ENCODE data around the gene PHF1. TPM values are rescaled to one million over a fixed set of nuclear protein-coding genes. Genes with fewer than 3 reads are reported as not detected.

The PHF1 gene
- total and polyA plus RNA-seq, 9 donors: 80.7 to 182 (median 123) TPM

DNA sequence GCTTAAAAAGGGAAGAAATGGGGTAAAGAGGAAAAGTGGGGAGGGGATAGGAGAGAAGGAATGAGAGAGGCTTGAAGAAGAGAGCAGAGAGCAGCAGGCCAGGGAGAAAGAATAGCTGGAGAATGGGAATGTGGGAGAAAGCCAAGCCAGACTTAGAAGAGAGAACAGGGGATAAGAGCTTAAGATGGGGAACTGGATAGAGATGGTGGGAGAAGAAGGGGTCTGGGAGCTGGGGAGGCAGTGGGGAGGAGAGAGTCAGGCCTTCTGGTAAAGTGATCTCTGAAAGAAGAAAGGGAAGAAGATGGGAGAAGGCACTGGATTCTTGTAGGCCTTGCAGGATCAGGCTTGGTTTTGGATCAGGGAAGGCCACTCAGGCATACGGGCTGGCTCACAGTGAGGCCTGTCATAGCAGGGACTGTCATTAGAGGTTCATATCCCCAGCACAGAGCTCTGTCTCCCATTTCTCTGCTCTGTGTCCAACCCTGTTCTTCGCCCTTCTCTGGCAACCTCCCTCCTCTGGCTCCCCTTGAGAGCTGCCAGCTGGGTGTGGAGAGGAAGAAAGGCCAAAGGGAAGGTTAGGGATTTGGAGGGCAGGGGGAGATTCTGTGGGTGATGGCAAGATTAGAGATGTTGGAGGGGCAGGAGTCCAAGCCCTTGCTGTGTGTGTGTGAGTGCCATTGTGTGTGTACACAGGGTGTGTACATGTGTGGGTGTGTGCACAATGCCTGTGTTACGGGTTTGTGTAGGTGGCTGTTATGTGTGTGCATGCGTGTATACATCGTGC, 18.3 kb downstream of the PHF1 start:
- TF ChIP-seq EP300 (IDR thresholded peaks at IDR 0.05) (no peak), POLR2A (IDR thresholded peaks at IDR 0.05) (no peak)
- TF ChIP-seq, protein P1, sequence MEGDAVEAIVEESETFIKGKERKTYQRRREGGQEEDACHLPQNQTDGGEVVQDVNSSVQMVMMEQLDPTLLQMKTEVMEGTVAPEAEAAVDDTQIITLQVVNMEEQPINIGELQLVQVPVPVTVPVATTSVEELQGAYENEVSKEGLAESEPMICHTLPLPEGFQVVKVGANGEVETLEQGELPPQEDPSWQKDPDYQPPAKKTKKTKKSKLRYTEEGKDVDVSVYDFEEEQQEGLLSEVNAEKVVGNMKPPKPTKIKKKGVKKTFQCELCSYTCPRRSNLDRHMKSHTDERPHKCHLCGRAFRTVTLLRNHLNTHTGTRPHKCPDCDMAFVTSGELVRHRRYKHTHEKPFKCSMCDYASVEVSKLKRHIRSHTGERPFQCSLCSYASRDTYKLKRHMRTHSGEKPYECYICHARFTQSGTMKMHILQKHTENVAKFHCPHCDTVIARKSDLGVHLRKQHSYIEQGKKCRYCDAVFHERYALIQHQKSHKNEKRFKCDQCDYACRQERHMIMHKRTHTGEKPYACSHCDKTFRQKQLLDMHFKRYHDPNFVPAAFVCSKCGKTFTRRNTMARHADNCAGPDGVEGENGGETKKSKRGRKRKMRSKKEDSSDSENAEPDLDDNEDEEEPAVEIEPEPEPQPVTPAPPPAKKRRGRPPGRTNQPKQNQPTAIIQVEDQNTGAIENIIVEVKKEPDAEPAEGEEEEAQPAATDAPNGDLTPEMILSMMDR (IDR thresholded peaks at IDR 0.05): no peak
- peak overlapping the region; percentile 54 to 80 for H3K27ac ChIP-seq
- peaks cover 31% of the 10 kb centered on the region for H3K4me1 ChIP-seq (ENCODE audit: insufficient read depth)
- peak in 2 of 5 donors; percentile 25 to 27 for DNase-seq
- no peaks in the 10 kb centered on the region for H3K27me3 ChIP-seq
- no peak overlapping the region for H3K4me3 ChIP-seq
- H3K36me3 ChIP-seq: no peaks in the 10 kb centered on the region
- intact Hi-C loops (cut with DNase I): loop anchor here in 1 of 4 donors (10.0 kb wide), 1 partner anchor 114 kb away; the partner anchor contains the start of genes TAPBP and ZBTB22
- H3K9me3 ChIP-seq: no peaks in the 10 kb centered on the region
- 64 to 70% (median 65%) methylated on average over 5 of the region's 5 CpGs for WGBS, 3 donors

DNA sequence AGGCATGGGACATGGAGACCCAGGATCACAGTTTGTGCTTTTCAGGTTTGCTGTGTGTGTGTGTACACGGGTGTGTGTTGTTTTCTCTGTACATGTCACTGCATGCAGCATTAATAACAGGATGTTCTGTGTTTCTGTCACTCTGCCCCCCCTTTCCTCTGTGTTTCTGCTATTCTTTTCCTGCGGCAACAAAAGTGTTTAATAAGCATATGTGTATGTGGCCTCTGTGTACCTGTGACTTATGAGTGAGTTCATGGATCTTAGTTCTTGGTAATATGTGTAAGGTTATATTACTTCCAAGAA, 18.9 kb downstream of the PHF1 start:
- TF ChIP-seq, protein P1 (IDR thresholded peaks at IDR 0.05): no peak
- TF ChIP-seq EP300 (IDR thresholded peaks at IDR 0.05): no peak
- TF ChIP-seq POLR2A (IDR thresholded peaks at IDR 0.05): no peak
- DNase-seq: no peak
- Histone ChIP-seq H3K9me3 (no peaks in the 10 kb centered on the region), H3K27me3 (no peaks in the 10 kb centered on the region), H3K36me3 (no peaks in the 10 kb centered on the region), H3K27ac (no peak overlapping the region), H3K4me1 (ENCODE audit: insufficient read depth) (peaks cover 27% of the 10 kb centered on the region), H3K4me3 (no peak overlapping the region)
- WGBS, 3 donors: 31 to 38% (median 36%) methylated on average over 2 of the region's 2 CpGs
- intact Hi-C loops (cut with DNase I): loop anchor here in 1 of 4 donors (10.0 kb wide), 1 partner anchor 115 kb away; the partner anchor contains the start of genes TAPBP and ZBTB22

DNA sequence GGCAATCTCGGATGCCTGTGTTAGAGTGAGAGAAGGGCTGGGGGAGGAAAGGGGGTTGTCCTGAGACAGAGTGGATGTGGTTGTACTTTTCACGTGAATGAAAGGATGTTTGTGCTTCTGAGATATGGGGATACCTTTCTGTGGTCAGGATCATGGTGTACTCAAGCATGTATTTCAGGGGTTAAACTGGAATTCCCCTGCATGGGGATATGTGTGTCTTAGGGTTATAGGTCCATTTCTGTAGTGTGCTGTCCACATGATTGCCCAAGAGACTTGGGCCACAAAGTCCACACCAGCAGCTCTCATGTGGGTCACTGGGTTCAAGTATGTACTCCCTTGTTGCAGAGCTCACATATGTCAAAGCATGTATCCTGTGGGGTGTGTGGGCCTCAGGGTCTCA, 19.5 kb downstream of the PHF1 start:
- H3K4me1 ChIP-seq (ENCODE audit: insufficient read depth): peaks cover 23% of the 10 kb centered on the region

GRCh38 chr6:33430991-33431879, 20.4 kb downstream of the PHF1 start:
- 5 to 9% (median 8%) methylated on average over 12 of the region's 12 CpGs for WGBS, 3 donors
- DNase-seq: peak; percentile 68 to 82 (median 78)
- peak overlapping the region; percentile 27 to 35 for H3K27ac ChIP-seq
- H3K36me3 ChIP-seq: no peaks in the 10 kb centered on the region
- no peaks in the 10 kb centered on the region for H3K9me3 ChIP-seq
- no peaks in the 10 kb centered on the region for H3K27me3 ChIP-seq
- no peak overlapping the region for H3K4me3 ChIP-seq
- peaks cover 23% of the 10 kb centered on the region for H3K4me1 ChIP-seq (ENCODE audit: insufficient read depth)
- no peak for TF ChIP-seq EP300 (IDR thresholded peaks at IDR 0.05)
- TF ChIP-seq, protein P1 (IDR thresholded peaks at IDR 0.05): no peak
- TF ChIP-seq POLR2A (IDR thresholded peaks at IDR 0.05): no peak
- intact Hi-C loops (cut with DNase I): no loop called here

More for the DNA sequence above, 19.5 kb downstream of the PHF1 start:
- no peak for DNase-seq
- WGBS, 3 donors: 42 to 56% (median 47%) methylated on average over 2 of the region's 2 CpGs
- H3K4me3 ChIP-seq: no peak overlapping the region
- no peaks in the 10 kb centered on the region for H3K9me3 ChIP-seq
- no peaks in the 10 kb centered on the region for H3K27me3 ChIP-seq
- H3K36me3 ChIP-seq: no peaks in the 10 kb centered on the region
- H3K27ac ChIP-seq: no peak overlapping the region
- TF ChIP-seq EP300 (IDR thresholded peaks at IDR 0.05) (no peak), POLR2A (IDR thresholded peaks at IDR 0.05) (no peak)
- TF ChIP-seq, protein P1 (IDR thresholded peaks at IDR 0.05): no peak
- intact Hi-C loops (cut with DNase I): no loop called here
